ENCODE results near the gene DACH1. TPM values are rescaled to one million over a fixed set of nuclear protein-coding genes. Genes with fewer than 3 reads are reported as not detected.

DACH1 gene
- total RNA-seq, 4 donors from 2014 or later, result 0.38 to 5.8 (median 2.5) TPM

GRCh38 chr13:71864986-71865873, 1.8 kb downstream of the DACH1 start:
- H3K4me3 ChIP-seq (ENCODE audit: low read depth, poor library complexity, severe bottlenecking), result peak overlapping the region; percentile 35
- WGBS, 2 donors, result 1 to 2% methylated on average over 46 to 61 of the region's 88 CpGs
- intact Hi-C loops (cut with DNase I; ENCODE audit: low total_unique reads), result no loop called here
- peak in 1 of 2 donors; percentile 83 for DNase-seq (ENCODE audit: low spot score in 2 of 2)
- TF ChIP-seq POLR2A (IDR thresholded peaks at IDR 0.05) (no peak), CTCF (IDR thresholded peaks at IDR 0.05) (no peak)

GRCh38 chr13:71864094-71864985, 2.7 kb downstream of the DACH1 start:
- 5 to 7% methylated on average over 39 of the region's 39 CpGs for WGBS, 2 donors
- intact Hi-C loops (cut with DNase I; ENCODE audit: low total_unique reads), result no loop called here
- DNase-seq (ENCODE audit: low spot score in 2 of 2), result no peak
- peak overlapping the region; percentile 35 for H3K4me3 ChIP-seq (ENCODE audit: low read depth, poor library complexity, severe bottlenecking)
- TF ChIP-seq CTCF (IDR thresholded peaks at IDR 0.05) (no peak), POLR2A (IDR thresholded peaks at IDR 0.05) (no peak)

- no peak for DNase-seq (ENCODE audit: low spot score in 2 of 2)
- TF ChIP-seq CTCF (IDR thresholded peaks at IDR 0.05) (no peak), POLR2A (IDR thresholded peaks at IDR 0.05) (no peak)
- intact Hi-C loops (cut with DNase I; ENCODE audit: low total_unique reads), result no loop called here
- 50 to 53% methylated on average over 4 of the region's 4 CpGs for WGBS, 2 donors
- H3K4me3 ChIP-seq (ENCODE audit: low read depth, poor library complexity, severe bottlenecking), result no peak overlapping the region
These were observed 3.6 kb downstream of the DACH1 start for GRCh38 chr13:71863254-71863865.

GRCh38 chr13:71862459-71862943, 4.5 kb downstream of the DACH1 start:
- no peak for TF ChIP-seq POLR2A (IDR thresholded peaks at IDR 0.05)
- TF ChIP-seq CTCF (IDR thresholded peaks at IDR 0.05), result no peak
- 55 to 57% methylated on average over 2 of the region's 2 CpGs for WGBS, 2 donors
- DNase-seq (ENCODE audit: low spot score in 2 of 2), result no peak
- intact Hi-C loops (cut with DNase I; ENCODE audit: low total_unique reads), result no loop called here
- H3K4me3 ChIP-seq (ENCODE audit: low read depth, poor library complexity, severe bottlenecking), result no peak overlapping the region

GRCh38 chr13:71861769-71862458, 5.1 kb downstream of the DACH1 start:
- TF ChIP-seq CTCF (IDR thresholded peaks at IDR 0.05) (no peak), POLR2A (IDR thresholded peaks at IDR 0.05) (no peak)
- 62 to 66% methylated on average over 2 of the region's 2 CpGs for WGBS, 2 donors
- DNase-seq (ENCODE audit: low spot score in 2 of 2), result no peak
- H3K4me3 ChIP-seq (ENCODE audit: low read depth, poor library complexity, severe bottlenecking), result no peak overlapping the region
- intact Hi-C loops (cut with DNase I; ENCODE audit: low total_unique reads), result no loop called here

Measured in lower leg skin (tissue), 4 donors.